ENCODE data around the gene OR2W1.
A peak's percentile ranks its signal among the peaks of the same experiment; 100 is the strongest.

The OR2W1 gene

GRCh38 chr6:29019629-29020028, 25.3 kb downstream of the OR2W1 start:
- no peak for TF ChIP-seq CTCF (IDR thresholded peaks at IDR 0.05; ENCODE audit: low read depth, low read length, missing control alignments)
- DNase-seq (ENCODE audit: extremely low read depth, low read depth), result no peak
- H3K4me3 ChIP-seq (replicated peaks; ENCODE audit: low read depth, low read length), result no peak overlapping the region

GRCh38 chr6:29017428-29017802, 27.6 kb downstream of the OR2W1 start:
- TF ChIP-seq CTCF (IDR thresholded peaks at IDR 0.05; ENCODE audit: low read depth, low read length, missing control alignments), result no peak
- DNase-seq (ENCODE audit: extremely low read depth, low read depth), result no peak
- no peak overlapping the region for H3K4me3 ChIP-seq (replicated peaks; ENCODE audit: low read depth, low read length)

GRCh38 chr6:29016559-29017427, 28.2 kb downstream of the OR2W1 start:
- H3K4me3 ChIP-seq (replicated peaks; ENCODE audit: low read depth, low read length), result peak overlapping the region; percentile 52
- peak; percentile 50 for DNase-seq (ENCODE audit: extremely low read depth, low read depth)
- peak; percentile 88 for TF ChIP-seq CTCF (IDR thresholded peaks at IDR 0.05; ENCODE audit: low read depth, low read length, missing control alignments)

GRCh38 chr6:29014729-29015608, 30.0 kb downstream of the OR2W1 start:
- H3K4me3 ChIP-seq (replicated peaks; ENCODE audit: low read depth, low read length), result peak overlapping the region; percentile 23
- no peak for DNase-seq (ENCODE audit: extremely low read depth, low read depth)

DNA sequence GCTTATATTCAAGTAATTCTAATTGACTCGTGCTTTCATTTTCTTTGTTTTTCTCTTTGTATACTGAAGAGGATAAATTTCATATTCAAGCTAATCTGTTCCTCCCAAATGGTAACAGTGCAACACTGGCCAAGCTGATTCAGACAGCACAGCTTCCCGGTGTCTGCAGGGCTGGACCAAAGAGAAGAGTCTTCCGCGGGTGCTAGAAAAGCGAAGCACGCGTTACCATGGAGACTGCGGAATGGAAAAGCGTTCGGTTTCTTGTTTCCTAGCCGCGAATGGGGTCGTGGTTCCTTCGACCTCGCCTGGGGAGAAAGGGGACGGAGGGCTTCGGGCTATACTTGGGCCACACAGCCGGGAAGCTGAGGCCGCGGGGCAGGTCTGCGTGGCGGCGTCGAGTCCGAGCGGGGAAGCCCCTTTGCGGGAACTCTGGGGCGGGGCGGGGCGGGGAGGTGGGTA, 33.7 kb downstream of the OR2W1 start:
- DNase-seq (ENCODE audit: extremely low read depth, low read depth), result no peak
- peak overlapping the region; percentile 40 for H3K4me3 ChIP-seq (replicated peaks; ENCODE audit: low read depth, low read length)

More at GRCh38 chr6:29014729-29015608, 30.0 kb downstream of the OR2W1 start:
- peak; percentile 5 for TF ChIP-seq CTCF (IDR thresholded peaks at IDR 0.05; ENCODE audit: low read depth, low read length, missing control alignments)

More for the DNA sequence above, 33.7 kb downstream of the OR2W1 start:
- no peak for TF ChIP-seq CTCF (IDR thresholded peaks at IDR 0.05; ENCODE audit: low read depth, low read length, missing control alignments)
